COR-L47 (cell line): ENCODE measurements around the gene UBN1.

Source experiments
- DNase-seq: peaks from one replicate; lab custom pipeline; 2025; lab: John Stamatoyannopoulos, UW

Gene UBN1, protein sequence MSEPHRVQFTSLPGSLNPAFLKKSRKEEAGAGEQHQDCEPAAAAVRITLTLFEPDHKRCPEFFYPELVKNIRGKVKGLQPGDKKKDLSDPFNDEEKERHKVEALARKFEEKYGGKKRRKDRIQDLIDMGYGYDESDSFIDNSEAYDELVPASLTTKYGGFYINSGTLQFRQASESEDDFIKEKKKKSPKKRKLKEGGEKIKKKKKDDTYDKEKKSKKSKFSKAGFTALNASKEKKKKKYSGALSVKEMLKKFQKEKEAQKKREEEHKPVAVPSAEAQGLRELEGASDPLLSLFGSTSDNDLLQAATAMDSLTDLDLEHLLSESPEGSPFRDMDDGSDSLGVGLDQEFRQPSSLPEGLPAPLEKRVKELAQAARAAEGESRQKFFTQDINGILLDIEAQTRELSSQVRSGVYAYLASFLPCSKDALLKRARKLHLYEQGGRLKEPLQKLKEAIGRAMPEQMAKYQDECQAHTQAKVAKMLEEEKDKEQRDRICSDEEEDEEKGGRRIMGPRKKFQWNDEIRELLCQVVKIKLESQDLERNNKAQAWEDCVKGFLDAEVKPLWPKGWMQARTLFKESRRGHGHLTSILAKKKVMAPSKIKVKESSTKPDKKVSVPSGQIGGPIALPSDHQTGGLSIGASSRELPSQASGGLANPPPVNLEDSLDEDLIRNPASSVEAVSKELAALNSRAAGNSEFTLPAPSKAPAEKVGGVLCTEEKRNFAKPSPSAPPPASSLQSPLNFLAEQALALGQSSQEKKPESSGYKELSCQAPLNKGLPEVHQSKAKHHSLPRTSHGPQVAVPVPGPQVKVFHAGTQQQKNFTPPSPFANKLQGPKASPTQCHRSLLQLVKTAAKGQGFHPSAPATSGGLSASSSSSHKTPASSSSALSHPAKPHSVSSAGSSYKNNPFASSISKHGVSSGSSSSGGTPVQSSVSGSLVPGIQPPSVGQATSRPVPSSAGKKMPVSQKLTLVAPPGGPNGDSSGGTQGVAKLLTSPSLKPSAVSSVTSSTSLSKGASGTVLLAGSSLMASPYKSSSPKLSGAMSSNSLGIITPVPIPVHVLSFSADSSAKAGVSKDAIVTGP (N-terminal part only)

DNA sequence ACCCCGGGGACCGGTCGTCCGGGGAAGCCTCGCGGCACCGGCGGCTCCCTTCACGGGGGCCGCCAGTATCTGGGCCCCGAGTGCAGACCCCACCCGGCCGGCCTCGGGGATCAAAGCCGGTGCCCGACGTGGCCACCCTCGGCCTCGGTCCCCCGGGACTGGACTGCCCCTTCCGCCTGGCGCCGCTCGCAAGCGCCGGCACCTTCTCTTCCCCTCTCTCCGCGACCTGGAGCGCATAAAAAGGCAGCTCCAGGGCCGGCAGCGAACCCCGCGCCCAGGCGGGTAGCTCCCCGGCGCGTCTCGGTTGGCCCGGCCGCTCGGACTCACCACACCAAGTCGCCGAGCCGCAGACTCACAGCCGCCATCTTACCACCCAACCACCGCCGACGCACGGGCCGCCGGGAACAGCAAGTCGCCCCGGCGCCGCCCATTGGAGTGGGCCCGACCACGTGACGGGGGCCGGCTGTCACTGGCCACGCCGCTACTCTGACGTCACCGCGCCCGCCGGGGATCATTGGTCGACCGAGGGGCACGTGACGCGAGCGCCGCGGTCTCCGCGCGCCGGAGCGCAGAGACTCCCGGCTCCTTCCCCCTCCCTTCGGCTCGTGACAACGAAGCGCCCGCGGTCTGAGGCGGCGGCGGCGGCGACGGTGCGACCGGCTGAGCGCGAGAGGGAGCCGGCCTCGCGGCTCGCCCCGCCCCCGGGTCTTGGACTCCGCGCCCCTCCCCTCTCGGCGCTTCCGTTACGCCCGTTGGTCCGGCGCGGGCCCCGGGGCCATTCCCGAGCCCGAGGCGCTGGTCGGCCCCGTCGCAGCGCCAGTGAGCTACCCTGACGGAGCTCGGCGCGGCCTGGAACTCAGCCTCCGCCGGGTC, at the start of gene UBN1, which contains the start of gene GLYR1:
TSS of gene UBN1 (plus strand) at position 581 of the 873 bp plus-strand sequence. CDS start 5,437 bp downstream, outside the sequence.
TSS of gene GLYR1 (minus strand) at position 388 of the 873 bp plus-strand sequence. CDS start at position 365, 23 bp downstream.
- DNase-seq, result peak; percentile 97

DNA sequence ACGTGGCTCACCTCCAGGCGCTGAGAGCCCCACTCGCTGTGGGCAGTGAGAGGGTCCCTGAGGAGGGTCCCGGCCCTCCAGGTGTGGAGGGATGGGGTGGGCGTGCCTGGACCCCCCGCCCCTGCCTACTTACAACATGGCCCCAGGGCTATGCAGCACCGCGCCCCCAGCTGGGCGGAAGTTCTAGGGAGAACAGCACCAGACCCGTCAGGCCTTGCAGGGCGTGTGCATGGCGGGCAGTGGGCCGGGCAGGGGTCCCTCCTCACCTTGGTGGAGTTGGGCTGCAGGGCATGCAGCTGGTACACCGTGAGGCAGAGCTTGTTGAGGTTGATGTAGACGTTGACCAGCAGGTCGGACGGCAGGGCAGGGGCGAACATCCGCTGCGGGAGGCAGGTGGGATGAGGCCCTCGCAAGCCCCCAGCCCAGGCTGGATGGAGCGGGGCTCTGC, 49.5 kb upstream of the UBN1 start:
- DNase-seq, result no peak

DNA sequence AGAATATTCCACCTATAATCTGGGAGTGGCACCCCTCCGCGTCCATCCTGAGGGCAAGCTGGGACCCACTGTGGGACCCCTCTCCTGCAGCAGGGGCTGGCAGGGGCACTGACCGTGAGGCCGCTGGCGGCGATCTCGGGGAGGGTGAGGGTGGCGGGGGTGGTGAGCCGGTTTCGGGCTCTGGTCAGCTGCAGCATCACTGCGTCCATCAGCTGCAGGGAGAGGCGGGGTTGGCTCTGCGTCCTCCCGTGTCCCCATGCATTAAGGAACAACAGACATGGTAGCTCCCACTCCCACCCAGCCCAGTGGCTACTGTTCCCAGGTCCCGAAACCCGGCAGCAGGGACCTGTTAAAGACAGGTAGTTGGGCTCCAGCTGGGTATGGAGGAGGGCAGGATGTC, 48.8 kb upstream of the UBN1 start:
- DNase-seq, result no peak

DNA sequence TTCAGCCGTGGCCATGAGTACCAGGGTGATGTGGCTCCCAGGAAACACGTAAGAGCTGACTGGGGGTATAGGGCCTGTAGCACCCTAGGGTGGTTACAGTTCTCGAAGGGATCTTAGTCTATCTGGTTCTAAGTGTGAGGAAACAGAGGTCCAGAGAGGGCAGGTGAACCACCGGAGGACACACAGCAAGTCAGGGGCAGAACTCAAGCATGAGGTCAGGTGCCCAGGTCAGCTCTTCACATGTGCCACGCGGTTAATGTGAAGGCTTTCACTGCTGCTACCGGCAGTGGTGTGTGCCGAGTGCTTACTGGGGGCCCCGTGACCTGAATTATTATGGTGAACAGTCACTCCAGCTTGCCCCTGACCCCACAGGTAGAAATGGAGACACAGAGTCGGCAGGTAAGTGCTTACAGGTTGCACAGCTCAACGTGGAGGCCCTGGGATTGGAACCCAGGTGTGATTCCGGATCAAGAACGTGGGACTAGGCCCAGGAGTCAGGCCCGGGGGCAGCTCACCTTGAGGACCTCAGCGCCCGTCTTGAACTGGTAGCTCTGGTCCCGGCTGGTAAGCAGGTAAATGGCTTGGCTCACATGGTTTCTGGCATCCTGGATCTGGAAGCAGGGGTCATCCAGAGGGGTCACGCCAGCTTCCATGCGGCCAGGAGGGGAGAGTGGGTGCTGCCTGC, 48.0 kb upstream of the UBN1 start:
- no peak for DNase-seq

DNA sequence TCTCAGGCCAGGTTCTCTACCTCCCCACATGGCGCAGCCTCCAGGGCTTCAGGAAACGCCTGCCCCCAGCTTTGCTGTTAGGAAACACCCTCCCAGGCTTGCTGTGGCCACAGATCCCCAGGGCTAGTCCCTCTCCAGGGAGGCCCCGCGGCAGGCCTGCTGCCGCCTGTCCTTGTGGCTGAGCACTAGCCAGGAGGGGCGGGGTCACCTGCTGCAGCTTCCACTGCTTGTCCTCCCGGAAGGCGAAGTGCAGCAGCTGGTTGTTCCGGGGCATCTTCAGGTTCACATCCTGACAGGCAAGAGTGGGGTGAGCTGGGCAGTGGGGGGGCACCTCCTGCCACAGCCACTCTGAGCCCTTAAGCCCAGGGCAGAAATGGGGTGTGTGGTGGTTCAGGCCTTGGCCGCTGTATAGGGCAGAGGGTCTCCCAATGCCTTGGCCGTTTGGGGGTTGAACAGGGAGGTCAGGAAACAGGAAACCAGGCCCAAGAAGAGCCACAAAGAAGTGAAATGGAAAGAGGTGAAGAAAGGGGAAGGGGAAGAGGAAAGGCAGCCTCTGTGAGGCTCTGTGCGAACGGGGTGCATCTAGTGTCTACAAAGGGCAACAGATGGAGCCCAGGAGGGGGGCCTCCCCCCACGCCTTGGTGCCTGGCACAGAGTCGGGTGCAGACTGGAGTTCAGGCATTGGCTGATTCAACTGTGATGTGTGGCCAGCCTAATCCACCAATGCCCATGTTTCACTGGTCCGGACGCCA, 46.8 kb upstream of the UBN1 start:
- DNase-seq, result no peak

DNA sequence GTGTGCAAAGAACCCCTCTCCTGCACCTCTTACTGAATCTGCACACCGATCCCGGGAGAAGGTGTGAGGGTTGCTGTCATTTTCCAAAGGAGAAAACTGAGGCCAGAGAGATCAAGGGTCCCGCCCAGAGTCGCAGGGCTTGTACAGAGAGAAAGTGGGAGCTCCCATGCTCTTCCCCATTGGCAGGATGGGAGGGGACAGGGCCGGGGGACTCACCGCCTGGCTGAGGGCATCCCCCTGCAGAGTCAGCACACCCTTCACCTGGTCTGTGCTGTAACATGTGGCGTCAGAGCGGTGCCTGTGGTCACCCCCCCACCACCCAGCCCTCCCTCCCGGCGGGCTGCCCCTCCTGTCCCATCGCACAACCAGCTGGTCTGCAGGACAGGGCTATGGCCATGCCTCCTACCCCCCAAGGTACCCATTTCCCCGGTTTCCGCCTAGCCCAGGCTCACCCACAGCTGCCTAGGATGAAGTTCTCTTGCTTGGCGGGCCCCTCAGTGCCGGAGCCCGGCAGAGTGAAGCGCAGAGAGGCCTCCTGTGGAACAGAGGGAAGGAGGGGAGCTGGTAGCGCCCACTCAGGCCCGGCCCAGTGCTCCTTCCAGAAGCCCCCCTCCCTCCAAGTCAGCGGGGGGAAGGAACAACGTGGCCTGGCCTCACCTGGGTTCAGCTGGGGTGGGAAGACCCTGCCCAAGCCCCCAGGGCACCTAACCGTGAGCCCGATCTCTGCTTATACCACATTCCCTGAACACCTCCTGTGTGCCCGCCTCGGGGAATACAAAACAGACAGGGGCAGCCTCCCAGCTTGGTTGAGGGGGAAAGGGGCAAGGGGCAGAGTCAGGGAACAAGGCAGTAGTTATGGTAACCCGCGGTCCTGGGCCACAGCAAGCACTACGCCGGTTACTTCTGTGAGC, 46.0 kb upstream of the UBN1 start:
- DNase-seq, result no peak

DNA sequence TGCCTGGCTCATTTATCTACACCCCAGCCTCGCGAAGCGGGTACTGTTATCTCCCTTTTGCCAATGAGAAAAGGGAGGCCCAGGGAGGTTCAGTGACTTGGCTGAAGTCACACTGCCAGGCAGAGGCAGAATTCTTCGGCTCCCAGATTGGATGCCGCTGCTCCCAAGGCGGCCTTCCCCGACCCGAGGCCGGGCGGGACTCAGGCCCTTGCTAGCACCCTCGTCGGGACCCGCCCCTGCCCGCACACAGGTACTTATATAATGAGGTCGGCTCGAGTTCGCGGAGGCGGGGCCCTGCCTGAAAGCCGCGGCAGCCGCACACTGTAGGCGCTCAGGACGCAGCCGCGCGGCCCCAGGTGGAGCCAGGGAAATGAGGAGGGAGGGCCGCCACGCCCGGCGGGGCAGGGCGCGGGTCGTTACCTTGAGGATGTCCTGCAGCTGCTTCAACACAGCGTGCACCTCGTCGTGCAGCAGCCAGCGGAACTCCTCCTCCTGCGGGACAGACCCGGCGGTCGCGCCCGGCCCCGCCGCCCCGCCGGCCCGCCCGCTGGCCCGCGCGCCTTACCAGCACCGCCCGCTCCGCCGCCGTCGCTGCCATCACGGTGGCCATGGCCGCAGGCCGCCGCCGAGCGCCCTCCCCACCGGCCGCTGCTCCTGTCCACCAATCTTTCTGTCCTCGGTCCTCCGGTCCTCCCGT, 45.2 kb upstream of the UBN1 start, which contains the start of gene ROGDI:
TSS of gene ROGDI (minus strand) at position 672 of the 697 bp plus-strand sequence. CDS start at position 610, 62 bp downstream.
- DNase-seq, result peak; percentile 72

DNA sequence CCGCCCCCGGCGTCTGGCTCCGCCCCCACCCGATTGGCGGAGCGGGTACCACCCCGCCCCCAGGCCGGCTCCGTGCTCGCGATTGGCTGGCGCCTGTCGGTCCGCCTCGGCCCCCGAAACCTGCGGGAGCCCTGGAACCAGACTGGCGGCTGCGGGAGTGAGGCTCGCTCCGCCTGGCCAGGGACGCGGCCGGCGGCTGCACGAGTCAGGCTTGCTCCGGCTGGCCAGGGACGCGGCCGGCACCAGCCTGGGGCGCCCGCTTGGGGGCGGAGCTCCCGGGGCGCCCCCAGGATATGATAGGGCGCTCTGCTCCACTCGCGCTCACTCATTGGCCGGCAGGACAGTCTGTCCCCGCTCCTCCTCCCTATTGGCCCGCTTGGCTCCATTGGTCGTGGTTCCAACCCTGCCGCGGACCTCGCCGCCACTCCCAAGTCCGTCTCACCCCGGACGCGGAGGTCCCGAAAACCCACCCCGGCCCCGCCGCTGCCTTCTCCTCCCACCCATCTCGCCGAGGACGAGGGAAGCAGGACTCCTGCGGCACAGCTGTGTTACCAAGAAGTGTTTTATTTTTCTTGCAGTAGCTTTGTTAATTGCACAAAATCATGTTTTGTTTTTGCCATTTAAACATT, 44.5 kb upstream of the UBN1 start:
- DNase-seq, result peak; percentile 92

DNA sequence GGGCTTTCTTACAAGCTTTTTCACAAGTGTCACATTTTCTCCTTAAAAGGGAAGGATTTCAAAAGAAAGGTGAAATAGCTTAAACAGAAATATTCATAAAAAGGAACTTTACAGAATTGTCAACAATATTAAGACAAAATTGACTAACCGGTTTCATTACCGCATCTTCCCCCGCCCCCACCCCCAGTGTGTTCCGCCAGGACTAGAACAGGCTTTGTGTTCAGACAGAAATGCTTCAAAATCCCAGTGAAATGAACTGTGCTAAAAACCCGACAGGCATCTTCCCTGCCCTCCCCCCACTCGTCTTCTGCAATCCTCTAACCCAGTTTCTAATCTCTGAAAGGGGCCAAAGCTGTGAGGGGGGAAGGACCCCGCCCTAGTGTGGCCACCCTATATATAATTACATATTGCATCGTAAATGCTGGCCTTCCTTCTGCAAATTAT, 43.9 kb upstream of the UBN1 start:
- no peak for DNase-seq

DNA sequence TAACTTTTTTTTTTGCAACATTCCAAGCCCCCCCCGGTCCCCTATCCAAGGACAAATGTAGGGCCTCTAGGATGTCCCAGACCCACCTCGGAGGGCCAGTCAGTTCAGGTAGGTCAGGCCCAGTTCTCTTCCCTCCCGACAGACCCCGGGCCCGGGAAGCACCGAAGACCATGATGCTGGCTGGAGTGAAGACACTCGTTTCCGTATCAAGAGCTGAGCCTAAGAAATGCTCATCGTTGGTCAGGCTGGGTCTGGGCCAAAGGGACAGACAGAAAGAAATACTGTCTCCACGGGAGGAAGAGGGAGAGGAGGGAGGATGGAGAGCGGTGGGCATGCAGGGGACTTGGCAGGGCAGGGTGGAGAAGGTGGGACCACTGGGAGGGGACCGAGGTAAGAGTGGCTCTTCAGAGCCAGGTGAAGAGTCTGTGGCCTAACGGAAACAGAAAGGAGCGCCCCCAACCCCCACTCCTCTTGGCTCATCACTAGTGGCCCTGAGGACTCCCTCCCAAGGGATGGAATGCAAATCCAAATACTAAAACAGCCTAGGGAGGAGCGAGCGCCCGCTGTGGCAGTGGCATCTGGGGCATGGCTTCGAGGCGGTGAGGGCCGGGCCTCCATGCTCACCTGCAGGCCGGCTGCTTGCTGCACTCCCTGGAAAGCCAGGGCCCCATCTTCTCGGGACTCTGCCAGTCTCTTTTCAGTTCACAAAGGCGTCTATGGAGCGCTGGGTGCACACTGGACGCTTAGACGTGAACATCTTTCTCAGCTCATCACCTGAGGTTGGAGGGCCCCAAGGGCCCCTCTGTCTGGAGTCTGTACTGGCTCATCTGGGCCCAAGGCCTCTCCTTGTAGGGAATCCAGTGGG, 43.2 kb upstream of the UBN1 start:
- no peak for DNase-seq

DNA sequence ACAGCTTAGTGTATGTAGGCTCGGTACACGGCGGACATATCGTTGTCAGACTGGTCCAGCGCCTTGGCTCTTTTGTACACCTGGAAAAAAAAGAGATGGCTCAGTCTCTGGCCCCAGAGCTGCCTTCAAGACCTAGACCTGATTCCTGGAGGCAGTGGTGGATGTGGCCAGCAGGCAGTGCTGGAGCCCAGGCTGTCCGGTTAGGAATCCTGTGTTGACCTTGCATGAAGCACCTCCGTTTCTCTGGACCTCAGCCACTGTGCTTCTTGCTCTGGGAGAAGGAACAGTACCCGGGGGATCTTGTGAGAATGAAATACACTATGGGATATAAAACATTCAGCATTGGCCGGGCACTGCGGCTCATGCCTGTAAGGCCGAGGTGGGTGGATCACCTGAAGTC, 42.0 kb upstream of the UBN1 start:
- DNase-seq, result no peak

DNA sequence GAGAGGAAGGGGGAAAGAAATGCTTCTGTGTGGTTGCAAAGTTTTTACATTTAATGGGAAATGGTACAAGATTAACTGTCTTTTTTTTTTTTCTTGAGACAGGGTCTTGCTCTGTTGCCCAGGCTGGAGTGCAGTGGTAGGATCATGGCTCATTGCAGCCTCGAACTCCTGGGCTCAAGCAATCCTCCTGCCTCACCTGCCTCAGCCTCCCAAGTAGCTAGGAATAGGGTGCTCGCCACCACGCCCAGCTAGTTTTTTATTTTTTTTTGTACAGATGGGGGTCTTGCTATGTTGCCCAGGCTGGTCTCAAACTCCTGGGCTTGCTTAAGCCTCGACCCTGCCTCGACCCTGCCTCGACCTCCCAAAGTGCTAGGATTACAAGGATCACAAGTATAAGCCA, 41.0 kb upstream of the UBN1 start:
- DNase-seq, result no peak

DNA sequence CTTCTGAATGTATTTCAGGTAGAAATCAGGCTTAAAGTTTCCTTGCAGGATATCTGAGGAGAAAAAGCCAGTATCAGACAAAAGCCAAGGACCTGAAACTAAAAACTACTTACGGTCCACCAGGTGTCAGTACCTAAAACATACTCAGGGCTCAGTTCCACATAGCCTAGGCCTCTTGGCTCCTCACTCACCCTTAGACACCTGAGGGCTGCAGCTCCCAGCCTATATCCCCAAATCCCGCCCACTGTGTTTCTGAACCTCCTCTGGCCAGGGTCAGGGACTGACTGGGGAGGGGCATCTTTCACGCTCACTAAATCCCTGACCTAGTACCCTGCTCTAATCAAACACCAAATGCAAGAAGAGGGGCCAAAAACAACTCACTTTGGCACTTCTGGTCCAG, 36.0 kb upstream of the UBN1 start:
- DNase-seq, result no peak

DNA sequence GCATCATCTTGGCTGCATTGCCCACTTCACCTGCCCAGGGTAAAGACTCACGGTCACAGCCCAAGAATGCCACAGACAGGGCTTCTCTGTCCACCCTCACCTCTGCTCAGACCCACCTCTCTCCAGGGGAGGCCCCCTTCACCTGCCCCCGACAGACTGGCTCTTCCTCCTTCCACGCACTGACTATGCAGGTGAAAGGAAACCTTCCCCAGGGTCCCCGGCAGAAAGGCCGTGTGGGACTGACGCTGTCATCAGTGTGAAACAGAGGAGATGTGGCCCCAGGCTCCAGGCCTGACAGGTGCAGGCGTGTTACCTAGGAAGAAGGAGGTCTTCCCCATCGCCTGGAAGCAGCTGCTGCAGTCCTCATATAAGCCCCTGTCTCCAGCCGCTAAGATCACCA, 35.5 kb upstream of the UBN1 start:
- DNase-seq, result no peak

DNA sequence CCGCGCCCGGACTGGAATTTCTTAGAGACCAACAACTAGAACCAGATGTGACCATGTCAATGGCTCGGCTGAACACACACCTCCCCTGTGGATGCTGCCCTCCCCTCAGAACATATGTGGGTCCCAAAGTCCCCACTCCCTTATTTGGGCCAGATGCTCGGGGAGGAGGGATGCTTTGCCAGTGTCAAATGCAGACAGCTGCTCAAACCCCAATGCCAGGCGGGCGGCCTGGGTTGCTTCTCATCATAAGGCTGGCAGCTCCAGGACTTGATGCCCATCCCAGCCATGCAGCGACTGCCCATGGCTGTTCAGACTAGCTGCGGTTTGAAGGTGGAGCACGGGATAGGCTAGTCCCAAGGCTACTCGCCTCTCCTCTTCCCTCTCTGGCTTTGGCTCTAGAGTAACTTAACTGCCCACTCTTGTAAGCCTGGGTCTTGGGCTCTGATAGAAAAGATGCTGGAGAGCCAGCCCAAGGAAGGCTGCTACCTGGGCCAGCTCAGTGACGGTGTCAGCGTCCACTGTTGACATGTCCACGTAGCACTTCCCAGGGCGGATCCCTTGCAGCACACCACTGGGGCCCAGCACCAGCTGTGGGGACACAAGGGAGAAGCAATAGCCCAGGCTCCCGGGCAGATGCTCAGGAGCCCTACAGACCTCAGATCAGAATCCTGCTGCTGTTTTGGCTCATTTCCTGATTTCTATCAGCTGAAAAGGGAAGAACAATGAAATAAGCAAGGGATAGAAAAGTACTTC, 33.9 kb upstream of the UBN1 start:
- no peak for DNase-seq

DNA sequence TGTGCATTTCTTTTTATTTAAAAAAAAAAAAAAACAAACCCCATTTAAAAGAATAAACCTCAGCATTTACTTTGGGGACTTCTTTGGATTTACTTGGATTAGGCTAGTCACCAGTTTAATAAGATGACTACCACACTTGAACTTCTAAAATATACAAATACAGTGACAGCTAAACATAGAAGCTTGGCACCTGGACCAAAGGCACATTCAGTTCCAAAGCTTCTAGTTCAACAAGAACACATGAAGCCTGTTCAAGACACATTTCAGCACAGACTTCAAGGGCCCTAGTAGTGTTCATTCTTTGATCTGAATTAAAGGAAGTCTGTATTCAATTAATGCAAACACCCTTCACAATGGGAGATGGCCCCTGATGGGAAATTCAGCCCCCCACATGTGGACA, 33.2 kb upstream of the UBN1 start:
- no peak for DNase-seq
